Measurements from ENCODE around the gene LMF2.
A peak's percentile ranks its signal among the peaks of the same experiment; 100 is the strongest.
"Not testable (repeated sequence)": the region's sequence is repeated elsewhere in the genome, so short reads cannot be mapped to it uniquely, and the experiment has no call there.

LMF2 gene

GRCh38 chr22:50522806-50523438 lies 15.4 kb upstream of the LMF2 start:
- DNase-seq = no peak

DNA sequence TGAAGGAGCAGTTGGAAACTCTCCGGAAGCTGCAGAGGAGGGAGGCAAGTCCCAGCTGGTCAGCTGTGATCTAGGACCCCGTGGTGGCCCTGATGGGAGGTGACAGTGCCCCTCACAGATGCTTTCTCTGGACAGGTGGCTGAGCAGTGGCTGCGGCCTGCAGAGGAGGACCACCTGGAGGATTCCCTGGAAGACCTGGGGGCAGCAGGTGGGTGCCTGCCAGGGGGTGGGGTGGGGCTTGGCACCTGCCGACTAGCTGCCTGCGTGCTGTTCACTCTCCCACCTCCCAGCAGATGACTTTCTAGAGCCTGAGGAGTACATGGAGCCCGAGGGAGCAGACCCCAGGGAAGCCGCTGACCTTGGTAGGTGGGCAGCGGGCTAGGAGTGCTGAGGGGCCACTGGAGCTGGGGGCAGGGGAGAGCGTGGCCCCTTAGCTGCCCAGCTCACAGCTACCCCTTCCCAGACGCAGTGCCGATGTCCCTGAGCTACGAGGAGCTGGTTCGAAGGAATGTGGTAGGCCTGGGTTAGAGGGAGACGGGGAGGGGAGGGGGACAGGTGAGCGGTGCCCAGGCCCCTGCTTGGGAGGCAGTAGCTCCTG lies 14.8 kb upstream of the LMF2 start:
- no peak for DNase-seq

DNA sequence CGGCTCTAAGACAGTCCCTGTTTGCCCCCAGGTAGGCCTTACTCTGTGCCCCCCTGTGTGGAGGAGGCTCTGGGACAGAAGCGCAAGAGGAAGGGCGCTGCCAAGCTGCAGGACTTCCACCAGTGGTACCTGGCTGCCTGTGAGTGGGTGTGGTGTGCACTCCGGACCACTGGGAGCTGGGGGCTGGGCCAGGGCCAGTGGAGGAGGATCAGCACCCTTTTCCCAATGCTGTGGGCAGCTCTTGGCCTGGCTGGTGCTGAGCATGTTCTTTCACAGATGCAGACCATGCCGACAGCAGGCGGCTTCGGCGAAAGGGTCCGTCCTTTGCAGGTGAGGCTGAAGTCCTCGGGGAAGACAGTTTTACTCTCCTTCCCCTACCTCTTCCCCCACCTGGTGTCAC lies 14.2 kb upstream of the LMF2 start:
- no peak for DNase-seq

GRCh38 chr22:50520826-50521453 lies 13.4 kb upstream of the LMF2 start:
- DNase-seq = no peak

DNA sequence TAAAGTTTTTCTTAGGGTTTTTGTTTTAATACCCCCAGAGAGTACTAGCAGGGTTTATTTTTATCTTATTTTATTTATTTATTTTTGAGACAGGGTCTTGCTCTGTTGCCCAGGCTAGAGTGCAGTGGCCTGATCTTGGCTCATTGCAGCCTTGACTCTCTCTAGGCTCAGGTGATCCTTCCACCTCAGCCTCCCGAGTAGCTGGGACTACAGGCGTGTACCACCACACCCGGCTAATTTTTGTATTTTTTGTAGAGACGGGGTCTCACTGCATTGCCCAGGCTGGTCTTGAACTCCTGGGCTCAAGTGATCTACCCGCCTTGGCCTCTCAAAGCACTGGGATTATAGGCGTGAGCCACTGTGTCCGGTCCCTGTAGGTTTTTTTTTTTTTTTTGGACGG lies 12.7 kb upstream of the LMF2 start:
- not testable (repeated sequence) for DNase-seq

DNA sequence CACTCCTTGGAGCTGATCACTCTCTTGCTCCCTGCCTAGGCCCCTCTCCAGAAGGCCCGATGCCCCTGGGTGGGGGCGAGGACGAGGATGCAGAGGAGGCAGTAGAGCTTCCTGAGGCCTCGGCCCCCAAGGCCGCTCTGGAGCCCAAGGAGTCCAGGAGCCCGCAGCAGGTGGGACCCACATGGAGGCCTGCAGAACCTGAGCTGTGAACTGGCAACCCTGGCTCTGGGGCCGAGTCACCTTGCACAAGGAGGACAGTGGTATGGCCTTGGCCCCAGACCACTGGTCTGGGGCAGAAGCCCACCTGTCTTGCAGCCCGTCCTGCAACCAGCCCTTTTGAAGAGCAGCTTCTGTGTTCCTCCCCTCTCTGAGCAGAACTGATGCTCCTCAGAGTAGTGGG lies 11.6 kb upstream of the LMF2 start:
- no peak for DNase-seq

DNA sequence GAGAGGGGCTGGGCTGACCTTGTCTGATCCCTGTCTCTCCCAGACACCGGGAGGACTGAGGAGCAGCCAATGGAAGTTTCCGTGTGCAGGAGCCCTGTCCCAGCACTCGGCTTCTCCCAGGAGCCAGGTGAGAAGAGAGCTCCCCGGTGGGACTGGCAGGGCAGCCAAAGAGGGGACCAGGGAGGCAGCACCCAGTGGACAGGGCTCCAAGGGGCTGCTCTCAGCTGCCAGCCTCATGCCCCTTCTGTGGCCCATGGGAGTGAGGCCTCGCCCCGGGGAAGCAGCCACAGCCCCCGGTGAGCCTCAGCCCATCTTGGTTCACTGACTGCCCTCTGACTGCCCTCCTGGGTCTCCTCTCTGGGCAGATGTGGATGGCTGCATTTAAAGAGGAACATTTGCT lies 11.1 kb upstream of the LMF2 start:
- DNase-seq = no peak

GRCh38 chr22:50517495-50518260 lies 10.2 kb upstream of the LMF2 start:
- no peak for DNase-seq

- no peak for DNase-seq
Measured at GRCh38 chr22:50516891-50517290, 9.4 kb upstream of the LMF2 start.

DNA sequence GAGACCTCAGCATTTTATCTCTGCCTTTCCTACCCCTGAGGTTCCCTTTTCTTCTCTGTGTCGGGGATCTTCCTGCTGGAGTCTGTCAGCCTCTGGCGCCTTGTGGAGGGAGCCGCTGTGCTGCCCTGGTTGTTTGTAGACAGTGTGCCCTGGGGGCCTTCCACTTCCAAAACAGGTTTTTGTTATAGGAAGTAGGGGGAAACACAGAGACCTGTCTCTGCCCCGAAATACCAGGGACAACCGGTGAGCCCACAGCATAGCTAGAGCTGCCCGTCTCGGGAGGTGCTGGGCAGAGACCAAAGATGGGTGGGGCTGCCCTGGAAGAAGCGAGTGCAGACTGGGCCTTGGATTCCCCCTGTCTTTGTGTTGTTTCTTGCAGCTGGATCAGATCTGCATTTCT lies 8.6 kb upstream of the LMF2 start:
- no peak for DNase-seq

GRCh38 chr22:50513175-50513574 lies 5.7 kb upstream of the LMF2 start:
- no peak for DNase-seq

- no peak for DNase-seq
Measured at GRCh38 chr22:50508897-50509296, 1.4 kb upstream of the LMF2 start.

GRCh38 chr22:50507991-50508884 lies 736 bp upstream of the LMF2 start, which contains the start of gene NCAPH2:
NCAPH2 (plus strand) TSS chr22:50508224; CDS start chr22:50508338, 114 bp downstream.
- DNase-seq = peak; percentile 72

DNA sequence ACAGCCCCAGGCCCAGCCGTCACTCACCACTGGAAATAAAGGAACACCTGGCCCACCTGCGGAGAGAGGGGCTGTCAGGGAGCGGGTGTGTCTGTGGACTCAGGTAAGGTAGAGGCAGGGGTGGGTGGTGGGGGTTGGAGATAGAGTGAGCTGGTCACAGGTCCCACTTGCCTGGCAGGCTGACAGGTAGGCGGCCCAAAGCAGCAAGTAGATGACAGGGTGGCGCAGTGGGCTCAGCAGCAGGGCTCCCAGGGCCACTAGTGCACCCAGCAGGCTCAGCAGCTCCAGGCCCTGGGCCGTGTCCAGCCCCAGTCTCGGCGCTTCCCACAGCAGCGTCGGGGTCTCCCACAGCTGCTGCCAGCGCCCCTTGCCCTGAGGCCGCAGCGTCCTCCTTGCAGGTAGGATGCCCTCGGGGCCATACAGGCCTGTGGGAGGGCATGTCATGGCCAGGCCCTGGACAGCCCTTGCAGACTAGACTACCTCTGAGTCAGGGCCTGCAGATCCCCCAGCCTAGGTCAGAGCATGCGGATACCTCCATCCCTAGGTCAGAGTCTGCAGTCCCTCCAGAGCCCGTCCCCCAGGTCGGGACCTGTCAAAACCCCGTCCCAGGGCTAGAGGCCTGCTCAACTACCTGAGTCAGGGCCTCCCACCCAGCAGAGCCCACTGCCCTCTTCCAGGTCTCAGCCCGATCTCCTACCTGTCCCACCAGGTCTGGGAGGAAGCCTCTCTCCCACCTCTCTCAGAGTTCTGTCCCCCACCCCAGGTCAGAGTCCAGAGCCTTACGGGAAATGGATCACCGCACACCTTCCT lies 686 bp downstream of the LMF2 start:
- DNase-seq = no peak

DNA sequence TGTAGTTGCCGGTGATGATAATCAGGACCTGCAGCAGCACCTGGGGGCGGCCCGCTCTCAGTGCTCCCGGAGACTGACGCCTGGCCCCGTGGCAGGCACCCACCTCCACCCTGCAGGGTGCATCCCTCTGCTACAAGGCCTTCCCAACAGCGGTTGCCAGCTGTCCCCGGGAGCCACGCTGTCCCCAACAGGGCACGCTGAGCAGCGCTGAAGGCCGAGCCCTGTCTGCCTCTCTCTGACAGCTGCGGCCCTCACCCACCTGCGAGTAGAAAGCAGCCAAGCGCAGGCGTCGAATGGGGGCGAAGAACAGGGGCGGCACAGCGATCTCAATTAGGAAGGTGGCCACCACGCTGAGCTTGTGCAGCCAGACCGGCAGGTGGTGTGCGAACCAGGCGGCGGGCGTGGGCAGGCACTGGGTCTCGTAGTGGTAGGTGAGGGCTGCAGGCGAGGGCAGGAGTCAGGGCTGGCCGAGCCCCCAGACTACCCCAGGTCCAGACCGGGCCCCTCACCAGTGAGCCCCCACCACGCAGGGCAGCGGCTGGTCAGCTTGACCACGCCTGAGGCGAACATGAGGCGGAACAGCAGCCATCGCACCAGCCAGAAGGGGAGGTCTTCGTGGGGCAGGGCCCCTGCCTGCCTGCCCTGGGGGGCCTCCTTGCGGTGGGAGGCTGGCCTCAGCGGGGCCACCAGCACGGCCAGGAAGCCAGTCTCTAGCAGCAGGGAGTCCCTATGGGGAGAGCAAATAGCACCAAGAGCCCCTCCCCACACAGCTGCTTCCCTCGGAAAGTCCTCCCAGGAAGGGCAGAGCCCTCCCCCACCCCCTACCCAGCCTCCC lies 1.5 kb downstream of the LMF2 start:
- no peak for DNase-seq

GRCh38 chr22:50505276-50505775 lies 2.2 kb downstream of the LMF2 start:
- DNase-seq = no peak

DNA sequence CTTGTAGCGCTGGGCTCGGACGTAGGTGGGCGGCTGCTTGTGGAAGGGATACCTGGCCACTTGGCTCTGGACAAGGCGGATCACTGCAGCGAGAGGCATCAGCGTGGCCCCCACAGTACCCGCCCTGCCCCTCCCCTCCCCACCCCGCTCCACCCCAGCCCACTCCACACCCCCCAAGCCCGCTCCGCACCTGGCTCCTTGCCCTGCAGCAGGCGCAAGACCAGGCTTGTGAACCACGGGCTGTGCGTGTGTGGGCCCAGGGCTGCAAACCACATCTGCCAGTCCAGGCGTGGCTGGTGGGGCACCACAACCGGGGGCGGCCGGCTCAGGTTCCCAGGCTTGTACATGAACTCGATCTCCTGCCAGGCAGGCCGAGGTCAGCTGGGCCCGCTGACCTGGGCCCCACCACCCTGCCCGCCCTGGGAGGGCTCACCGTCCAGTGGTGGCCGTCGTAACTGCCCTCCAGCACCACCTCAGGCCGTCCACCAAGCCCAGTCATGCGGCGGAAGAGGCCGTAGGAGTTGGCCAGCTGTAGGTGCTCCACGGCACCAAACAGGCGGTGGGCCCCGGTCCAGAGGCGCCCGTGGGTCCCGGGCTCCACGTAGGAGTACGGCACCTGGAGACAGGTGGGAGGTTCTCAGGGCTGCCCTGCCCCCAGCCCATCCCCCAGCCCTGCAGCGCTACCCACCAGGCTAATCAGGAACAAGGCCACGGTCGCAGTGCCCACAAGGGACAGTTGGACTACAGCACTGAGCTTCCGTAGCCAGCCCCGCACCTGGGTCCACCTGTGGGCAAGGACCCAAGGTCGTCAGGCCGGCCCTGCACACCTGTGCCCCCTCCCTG lies 2.9 kb downstream of the LMF2 start:
- no peak for DNase-seq

GRCh38 chr22:50503475-50504145 lies 3.9 kb downstream of the LMF2 start:
- no peak for DNase-seq

Measured in NCI-H524 treated with DMSO at 0.1 percent for 48 hours (cell line).